Activated CD4-positive, alpha-beta T cell treated with anti-CD3 and anti-CD28 coated beads, Interleukin-2, amount 50 U/mL, for 24 hours (primary cell): ENCODE measurements around the gene GNAT2.

ENCODE experiments used
- DNase-seq, 2 donors: peaks; one replicate each; pipeline ENCODE4 v3.0.0-alpha.2; 2020; ENCODE audit warnings: low read depth in 1 of 2, low spot score in 1 of 2

GNAT2 gene

GRCh38 chr1:109613361-109614147, 5.9 kb downstream of the GNAT2 start:
- DNase-seq = no peak

GRCh38 chr1:109611308-109611990, 8.0 kb downstream of the GNAT2 start:
- no peak for DNase-seq

- no peak for DNase-seq
Measured at GRCh38 chr1:109610609-109611307, 8.7 kb downstream of the GNAT2 start.

- no peak for DNase-seq
Measured at GRCh38 chr1:109609881-109610280, 9.5 kb downstream of the GNAT2 start.

- no peak for DNase-seq
Measured at GRCh38 chr1:109605381-109605780, 14.0 kb downstream of the GNAT2 start.

- no peak for DNase-seq
Measured at GRCh38 chr1:109603229-109603628, 16.2 kb downstream of the GNAT2 start.

GRCh38 chr1:109598655-109599054, 20.8 kb downstream of the GNAT2 start:
- DNase-seq = no peak

- DNase-seq = no peak
Measured at GRCh38 chr1:109598156-109598555, 21.3 kb downstream of the GNAT2 start.

GRCh38 chr1:109595531-109595930, 23.9 kb downstream of the GNAT2 start:
- DNase-seq = no peak

GRCh38 chr1:109592916-109593315, 26.5 kb downstream of the GNAT2 start:
- no peak for DNase-seq

GRCh38 chr1:109589679-109590078, 29.7 kb downstream of the GNAT2 start:
- no peak for DNase-seq

GRCh38 chr1:109589177-109589576, 30.2 kb downstream of the GNAT2 start:
- no peak for DNase-seq

GRCh38 chr1:109586055-109586454, 33.4 kb downstream of the GNAT2 start:
- DNase-seq = no peak

GRCh38 chr1:109584766-109585165, 34.6 kb downstream of the GNAT2 start:
- DNase-seq = no peak

GRCh38 chr1:109582021-109582420, 37.4 kb downstream of the GNAT2 start:
- no peak for DNase-seq

- DNase-seq = no peak
Measured at GRCh38 chr1:109579491-109579890, 39.9 kb downstream of the GNAT2 start.

- DNase-seq = no peak
Measured at GRCh38 chr1:109578947-109579443, 40.4 kb downstream of the GNAT2 start.

- no peak for DNase-seq
Measured at GRCh38 chr1:109573785-109574184, 45.6 kb downstream of the GNAT2 start.

GRCh38 chr1:109570414-109570813, 49.0 kb downstream of the GNAT2 start:
- no peak for DNase-seq

- no peak for DNase-seq
Measured at GRCh38 chr1:109569323-109569722, 50.1 kb downstream of the GNAT2 start.

- DNase-seq = no peak
Measured at GRCh38 chr1:109567877-109568672, 51.3 kb downstream of the GNAT2 start.
